ENCODE data around the gene SYNPO2. TPM values are rescaled to one million over a fixed set of nuclear protein-coding genes. Genes with fewer than 3 reads are reported as not detected.

SYNPO2 gene
- total RNA-seq, 1 donor from 2014 or later: 0.09 TPM

- Histone ChIP-seq H2AFZ (replicated peaks) (no peak overlapping the region), H3K36me3 (no peaks in the 10 kb centered on the region), H3K79me2 (ENCODE audit: low read depth) (no peaks in the 10 kb centered on the region), H3K4me2 (no peak overlapping the region), H4K20me1 (ENCODE audit: low read depth) (no peaks in the 10 kb centered on the region), H3K9ac (no peak overlapping the region), H3K4me1 (no peaks in the 10 kb centered on the region), H3K27ac (no peak overlapping the region), H3K9me3 (ENCODE audit: low read depth) (no peaks in the 10 kb centered on the region), H3F3A (ENCODE audit: low read depth) (no peaks in the 10 kb centered on the region), H3K4me3 (no peak overlapping the region), H3K27me3 (no peaks in the 10 kb centered on the region)
- TF ChIP-seq EZH2 (IDR thresholded peaks at IDR 0.05) (no peak), EZH2phosphoT487 (IDR thresholded peaks at IDR 0.05) (no peak), CTCF (IDR thresholded peaks at IDR 0.05) (no peak)
- Mint-ChIP-seq H3K36me3 (no peaks in the 10 kb centered on the region), H3K4me3 (no peak overlapping the region), H3K9me3 (no peaks in the 10 kb centered on the region), H3K4me1 (no peaks in the 10 kb centered on the region), H3K27me3 (ENCODE audit: insufficient read depth, low read depth) (no peaks in the 10 kb centered on the region), H3K27ac (no peak overlapping the region)
- no peak for DNase-seq (ENCODE audit: low spot score)
These were observed 41.6 kb downstream of the SYNPO2 start for GRCh38 chr4:118930255-118930654.

GRCh38 chr4:118931786-118932185 lies 43.1 kb downstream of the SYNPO2 start:
- Histone ChIP-seq H3K79me2 (ENCODE audit: low read depth) (no peaks in the 10 kb centered on the region), H2AFZ (replicated peaks) (no peak overlapping the region), H3K27ac (no peak overlapping the region), H3K4me1 (no peaks in the 10 kb centered on the region), H3K27me3 (no peaks in the 10 kb centered on the region), H3K4me3 (no peak overlapping the region), H4K20me1 (ENCODE audit: low read depth) (no peaks in the 10 kb centered on the region), H3K9me3 (ENCODE audit: low read depth) (no peaks in the 10 kb centered on the region), H3K36me3 (no peaks in the 10 kb centered on the region), H3F3A (ENCODE audit: low read depth) (no peaks in the 10 kb centered on the region), H3K4me2 (no peak overlapping the region), H3K9ac (no peak overlapping the region)
- DNase-seq (ENCODE audit: low spot score): no peak
- H3K4me1 Mint-ChIP-seq: no peaks in the 10 kb centered on the region
- H3K27me3 Mint-ChIP-seq (ENCODE audit: insufficient read depth, low read depth): no peaks in the 10 kb centered on the region
- H3K4me3 Mint-ChIP-seq: no peak overlapping the region
- TF ChIP-seq CTCF (IDR thresholded peaks at IDR 0.05) (no peak), EZH2 (IDR thresholded peaks at IDR 0.05) (no peak), EZH2phosphoT487 (IDR thresholded peaks at IDR 0.05) (no peak)
- no peaks in the 10 kb centered on the region for H3K9me3 Mint-ChIP-seq
- no peak overlapping the region for H3K27ac Mint-ChIP-seq
- H3K36me3 Mint-ChIP-seq: no peaks in the 10 kb centered on the region

GRCh38 chr4:118935819-118936218 lies 47.2 kb downstream of the SYNPO2 start:
- TF ChIP-seq EZH2phosphoT487 (IDR thresholded peaks at IDR 0.05) (no peak), EZH2 (IDR thresholded peaks at IDR 0.05) (no peak), CTCF (IDR thresholded peaks at IDR 0.05) (no peak)

More at GRCh38 chr4:118935819-118936218, 47.2 kb downstream of the SYNPO2 start:
- no peaks in the 10 kb centered on the region for H3K27me3 ChIP-seq
- no peaks in the 10 kb centered on the region for H3K4me1 ChIP-seq
- H3K4me3 ChIP-seq: no peak overlapping the region
- no peak overlapping the region for H3K4me2 ChIP-seq
- H3K9me3 ChIP-seq (ENCODE audit: low read depth): no peaks in the 10 kb centered on the region
- no peaks in the 10 kb centered on the region for H3K4me1 Mint-ChIP-seq
- H3K27ac Mint-ChIP-seq: no peak overlapping the region
- H3K4me3 Mint-ChIP-seq: no peak overlapping the region
- no peaks in the 10 kb centered on the region for H3K27me3 Mint-ChIP-seq (ENCODE audit: insufficient read depth, low read depth)
- no peak for DNase-seq (ENCODE audit: low spot score)
- H2AFZ ChIP-seq (replicated peaks): no peak overlapping the region
- H3F3A ChIP-seq (ENCODE audit: low read depth): no peaks in the 10 kb centered on the region
- H3K9me3 Mint-ChIP-seq: no peaks in the 10 kb centered on the region
- H3K79me2 ChIP-seq (ENCODE audit: low read depth): no peaks in the 10 kb centered on the region
- no peaks in the 10 kb centered on the region for H3K36me3 ChIP-seq
- H3K9ac ChIP-seq: no peak overlapping the region
- no peaks in the 10 kb centered on the region for H3K36me3 Mint-ChIP-seq
- no peak overlapping the region for H3K27ac ChIP-seq
- H4K20me1 ChIP-seq (ENCODE audit: low read depth): no peaks in the 10 kb centered on the region
